SKM-1 (cell line): ENCODE measurements around the gene N4BP2L2.
"Not testable (repeated sequence)": the region's sequence is repeated elsewhere in the genome, so short reads cannot be mapped to it uniquely, and the experiment has no call there.

Experiments
- DNase-seq: peaks from one replicate; lab custom pipeline; 2025; ENCODE audit not compliant: unreplicated experiment; lab: John Stamatoyannopoulos, UW

The N4BP2L2 gene

GRCh38 chr13:32538621-32539246 is at the start of gene N4BP2L2:
Gene N4BP2L2 (minus strand): TSS chr13:32538795. CDS start chr13:32537027, 1,768 bp downstream.
- peak; percentile 92 for DNase-seq

GRCh38 chr13:32587811-32588170 is 49.2 kb upstream of the N4BP2L2 start:
- DNase-seq: peak; percentile 33

DNA sequence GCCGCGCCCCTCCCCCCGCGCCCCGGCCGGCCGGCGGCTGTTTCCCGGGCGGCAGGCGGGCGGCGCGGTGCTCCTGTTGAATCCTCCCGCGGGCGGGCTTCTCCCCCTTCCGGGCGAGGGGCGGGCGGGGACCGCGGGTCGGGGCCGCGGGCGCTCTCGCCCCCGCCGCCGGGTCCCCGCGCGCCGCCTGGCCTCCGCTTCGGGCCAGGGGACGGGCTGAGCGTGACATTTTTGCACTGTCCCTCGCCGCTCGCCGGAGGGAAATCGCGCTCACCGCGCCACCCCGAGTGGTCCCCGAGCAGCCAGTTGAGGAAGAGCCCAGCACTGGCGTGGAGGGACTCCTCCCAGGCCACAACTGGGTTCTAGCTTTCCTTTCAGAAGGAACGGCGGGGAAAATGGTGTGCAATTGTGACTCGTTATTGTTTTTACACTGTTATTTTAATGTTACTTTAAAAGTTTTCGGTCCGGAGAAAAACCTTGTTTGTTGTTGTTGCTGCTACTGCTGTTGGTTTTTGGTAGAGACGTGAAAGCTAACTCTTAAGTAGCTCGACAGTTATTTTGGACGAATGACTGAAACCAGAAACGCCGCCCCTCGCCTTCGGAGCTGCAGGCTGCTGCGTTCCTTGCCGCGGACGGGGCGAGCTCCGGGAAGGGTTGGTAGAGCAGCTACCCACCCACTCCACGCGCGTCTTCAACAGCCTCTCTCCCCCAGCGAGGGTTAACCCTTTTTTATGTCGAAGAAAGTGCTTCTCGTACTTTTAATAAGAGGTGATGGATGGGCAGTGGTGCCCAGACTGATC is 48.6 kb upstream of the N4BP2L2 start:
- no peak for DNase-seq

DNA sequence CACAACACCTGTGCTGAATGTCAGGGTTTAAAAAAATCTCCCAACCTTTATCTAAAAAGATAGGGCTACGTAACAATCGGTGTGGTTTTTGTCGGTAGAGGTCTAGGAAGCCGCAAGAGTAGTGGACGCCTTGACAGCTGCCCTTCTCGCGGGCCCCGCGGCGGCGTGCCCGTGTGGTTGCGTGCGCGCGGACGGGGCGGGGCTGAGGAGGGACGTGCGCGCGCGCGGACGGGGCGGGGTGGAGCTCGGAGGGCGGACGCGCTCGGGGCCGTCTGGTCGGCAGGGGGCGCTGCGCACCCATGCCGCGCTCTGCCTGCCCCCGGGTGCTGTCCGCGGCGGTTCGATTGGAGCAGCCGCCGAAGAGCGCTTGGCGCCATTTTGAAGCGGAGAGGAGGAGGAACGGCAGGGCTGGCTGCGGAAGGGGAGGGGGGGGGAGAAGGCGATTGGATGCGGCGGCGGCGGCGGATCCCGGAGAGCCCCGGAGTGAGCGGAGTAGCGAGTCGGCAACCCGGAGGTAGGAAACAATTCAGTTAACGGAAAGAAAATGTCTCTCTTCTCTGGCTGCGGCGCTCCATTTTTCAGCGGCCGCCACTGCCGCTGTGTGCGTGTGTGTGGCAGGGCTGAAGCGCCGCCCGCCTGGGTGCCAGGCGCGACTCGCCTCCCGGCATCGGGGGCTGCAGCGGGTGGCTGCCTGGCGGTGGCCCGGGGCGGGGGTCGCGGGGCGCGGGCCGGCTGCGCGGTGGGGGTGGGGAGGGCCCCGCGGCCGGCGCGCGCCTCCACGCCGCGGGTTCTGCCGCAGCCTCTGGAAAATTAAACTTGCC is 47.7 kb upstream of the N4BP2L2 start, which contains the start of gene PDS5B:
Gene PDS5B (plus strand): TSS at position 373 of the 821 bp plus-strand sequence. CDS start 62,321 bp downstream, outside the sequence.
- DNase-seq: peak; percentile 80

DNA sequence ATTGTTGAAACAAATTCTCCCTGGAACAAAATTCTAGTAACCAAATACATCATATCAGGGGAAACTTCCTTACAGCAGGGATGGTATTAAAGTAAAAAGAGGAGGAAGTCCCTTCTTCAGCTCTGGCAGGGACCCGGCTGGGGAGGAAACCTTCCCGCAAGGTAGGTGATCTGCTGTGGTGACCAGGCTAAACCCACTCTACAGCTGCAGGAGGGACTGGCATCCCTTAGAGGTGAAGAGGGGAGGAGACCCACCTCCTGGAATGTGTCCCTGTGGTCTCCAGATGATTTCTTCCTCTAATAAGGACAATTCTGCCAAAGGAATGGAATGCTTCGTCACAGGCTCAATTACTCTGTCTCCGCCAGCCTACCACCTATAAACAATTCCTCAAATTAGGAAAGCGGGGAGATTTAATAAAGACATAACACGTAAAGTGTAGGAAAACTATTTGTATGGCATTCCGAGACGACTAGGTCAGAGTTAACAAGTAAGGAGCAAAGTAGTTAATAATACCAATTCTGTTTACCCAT is 47.0 kb upstream of the N4BP2L2 start:
- no peak for DNase-seq

- DNase-seq: no peak
Observed at GRCh38 chr13:32582991-32583390, 44.4 kb upstream of the N4BP2L2 start.

DNA sequence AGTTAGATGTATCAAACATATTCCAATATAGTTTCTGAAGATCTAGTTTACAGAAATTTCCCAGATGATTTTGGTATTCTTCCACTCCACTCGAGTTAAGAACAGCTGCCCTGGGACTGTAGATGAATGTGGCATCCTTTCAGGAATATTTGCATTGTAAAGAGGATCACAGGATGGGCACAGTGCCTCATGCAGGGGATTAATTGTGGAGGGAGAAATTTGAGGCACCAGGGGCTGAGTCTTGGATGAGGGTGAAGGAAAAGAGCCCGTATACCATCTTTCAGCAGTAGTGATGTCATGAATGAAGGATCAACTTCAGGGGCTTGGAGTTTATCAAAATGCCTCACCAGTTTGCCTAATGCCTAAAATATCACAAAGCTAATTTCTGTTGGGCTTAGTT is 43.7 kb upstream of the N4BP2L2 start:
- DNase-seq: no peak

DNA sequence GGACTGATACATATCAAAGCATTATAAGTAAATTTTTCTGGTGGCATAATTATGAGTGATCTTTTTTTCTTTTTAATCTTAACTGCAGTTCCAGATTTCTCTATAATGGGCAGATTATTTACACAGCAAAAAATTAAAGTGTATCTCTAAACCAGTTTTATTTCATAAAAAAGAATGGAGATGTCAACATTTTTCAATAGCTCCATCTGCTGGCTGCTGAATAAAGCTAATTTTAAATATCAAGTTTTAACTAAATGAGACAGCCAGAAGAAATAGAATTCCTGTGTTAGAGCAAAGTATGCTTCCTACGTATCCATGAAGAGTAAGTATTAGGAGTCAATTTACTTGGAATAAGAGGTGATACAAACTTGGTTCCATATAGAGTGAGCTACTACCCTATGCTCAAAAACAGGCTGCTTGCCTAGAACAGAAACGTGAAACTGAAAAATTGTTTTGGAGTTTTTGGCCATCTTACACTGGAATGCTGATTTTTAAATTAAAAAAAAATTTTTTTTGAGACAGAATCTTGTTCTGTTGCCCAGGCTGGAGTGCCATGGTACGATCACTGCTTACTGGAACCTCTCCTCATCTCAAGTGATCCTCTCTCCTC is 42.7 kb upstream of the N4BP2L2 start:
- peak; percentile 39 for DNase-seq

GRCh38 chr13:32577032-32577431 is 38.4 kb upstream of the N4BP2L2 start:
- DNase-seq: no peak

DNA sequence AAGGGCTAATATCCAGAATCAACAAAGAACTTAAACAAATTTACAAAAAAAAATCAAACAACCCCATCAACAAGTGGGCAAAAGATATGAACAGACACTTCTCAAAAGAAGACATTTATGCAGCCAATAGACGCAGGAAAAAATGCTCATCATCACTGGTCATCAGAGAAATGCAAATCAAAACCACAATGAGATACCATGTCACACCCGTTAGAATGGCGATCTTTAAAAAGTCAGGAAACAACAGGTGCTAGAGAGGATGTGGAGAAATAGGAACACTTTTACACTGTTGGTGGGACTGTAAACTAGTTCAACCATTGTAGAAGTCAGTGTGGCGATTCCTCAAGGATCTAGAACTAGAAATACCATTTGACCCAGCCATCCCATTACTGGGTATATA is 37.1 kb upstream of the N4BP2L2 start:
- not testable (repeated sequence) for DNase-seq

- not testable (repeated sequence) for DNase-seq
Observed at GRCh38 chr13:32560842-32561241, 22.2 kb upstream of the N4BP2L2 start.

DNA sequence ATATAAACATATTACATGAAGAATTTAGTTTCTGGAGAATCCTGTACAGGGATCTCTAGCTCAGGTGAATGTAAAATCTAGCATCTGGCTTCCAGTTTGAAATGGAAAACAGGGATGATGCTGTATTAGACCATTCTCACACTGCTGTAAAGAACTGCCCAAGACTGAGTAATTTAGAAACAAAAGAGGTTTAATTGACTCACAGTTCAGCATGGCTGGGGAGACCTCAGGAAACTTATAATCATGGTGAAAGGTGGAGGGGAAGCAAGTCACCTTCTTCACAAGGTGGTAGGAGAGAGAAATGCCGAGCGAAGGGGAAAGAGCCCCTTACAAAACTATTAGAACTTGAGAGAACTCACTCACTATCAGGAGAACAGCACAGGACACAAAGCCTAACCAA is 17.0 kb upstream of the N4BP2L2 start:
- DNase-seq: no peak

DNA sequence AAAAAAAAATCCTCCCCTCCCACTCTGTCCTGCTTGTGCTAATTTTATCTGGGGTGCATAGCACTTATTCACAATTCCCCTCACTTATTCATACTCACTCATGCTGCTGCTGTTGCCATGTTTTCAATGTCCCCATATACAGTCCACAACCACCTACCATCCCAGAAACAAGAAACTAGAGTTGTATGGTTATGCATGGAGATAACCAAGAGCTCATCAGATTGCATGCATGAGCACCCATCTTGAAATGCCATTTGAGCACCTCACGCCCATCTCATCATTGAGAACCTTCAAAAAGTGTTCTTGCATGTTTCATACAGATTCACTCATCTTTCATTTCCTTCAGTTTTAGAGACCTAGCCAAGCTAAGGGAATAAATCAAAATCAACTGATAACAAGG is 15.1 kb upstream of the N4BP2L2 start:
- no peak for DNase-seq

DNA sequence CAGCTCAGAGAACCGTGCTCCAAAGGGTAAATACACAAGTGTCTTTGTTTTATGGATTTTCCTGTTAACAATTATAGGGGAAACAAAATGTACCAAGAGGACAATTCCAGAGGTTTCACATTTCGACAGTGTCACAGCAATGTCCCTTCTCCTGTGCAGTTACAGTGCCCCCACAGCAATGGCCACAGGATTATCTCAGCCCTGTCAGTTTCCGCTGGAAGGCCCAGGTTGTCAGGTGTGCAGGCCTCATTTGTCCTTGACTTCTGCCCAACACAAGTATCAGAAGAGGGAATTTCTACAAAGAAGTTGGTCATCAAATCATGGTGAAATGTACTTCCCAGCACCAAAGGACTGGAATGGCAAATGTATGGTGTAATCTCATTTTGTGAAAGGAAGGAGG is 11.2 kb upstream of the N4BP2L2 start:
- no peak for DNase-seq

DNA sequence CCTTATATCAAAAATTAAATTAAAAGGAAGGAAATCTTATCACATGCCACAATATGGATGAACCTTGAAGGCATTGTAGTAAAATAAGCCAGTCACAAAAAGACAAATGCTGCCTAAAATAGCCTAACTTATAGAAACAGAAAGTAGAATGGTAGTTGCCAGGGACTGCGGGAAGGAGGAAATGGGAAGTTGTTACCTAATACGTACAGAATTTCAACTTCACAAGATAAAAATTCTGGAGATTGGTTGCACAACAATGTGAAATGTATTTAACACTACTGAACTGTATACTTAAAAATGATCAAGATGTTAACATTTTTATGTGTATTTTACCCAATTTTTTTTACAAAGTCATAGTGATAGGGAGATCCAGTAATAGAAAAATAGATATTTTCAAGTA is 10.2 kb upstream of the N4BP2L2 start:
- DNase-seq: peak; percentile 26

GRCh38 chr13:32545083-32545482 is 6.5 kb upstream of the N4BP2L2 start:
- DNase-seq: no peak

DNA sequence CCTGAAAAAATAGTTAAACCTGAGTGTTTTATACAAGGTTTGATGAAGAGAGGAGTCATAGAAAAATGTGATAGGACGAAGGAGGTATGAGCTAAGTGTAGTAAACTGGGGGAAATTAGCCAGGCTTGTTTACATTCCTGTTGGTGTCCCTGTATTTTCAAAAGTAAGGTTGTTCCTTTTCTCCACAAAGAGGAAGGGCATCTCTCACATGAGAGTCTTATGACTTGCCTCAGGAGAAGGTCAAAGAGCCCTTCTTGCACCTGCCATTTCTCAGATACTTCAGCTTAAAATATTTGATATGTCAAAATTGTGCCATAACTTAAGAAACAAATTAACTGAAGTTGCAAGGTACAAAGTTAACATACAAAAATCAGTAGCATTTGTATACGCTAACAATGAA is 3.6 kb upstream of the N4BP2L2 start:
- DNase-seq: no peak

- peak; percentile 40 for DNase-seq
Observed at GRCh38 chr13:32538143-32538620, 413 bp downstream of the N4BP2L2 start.

DNA sequence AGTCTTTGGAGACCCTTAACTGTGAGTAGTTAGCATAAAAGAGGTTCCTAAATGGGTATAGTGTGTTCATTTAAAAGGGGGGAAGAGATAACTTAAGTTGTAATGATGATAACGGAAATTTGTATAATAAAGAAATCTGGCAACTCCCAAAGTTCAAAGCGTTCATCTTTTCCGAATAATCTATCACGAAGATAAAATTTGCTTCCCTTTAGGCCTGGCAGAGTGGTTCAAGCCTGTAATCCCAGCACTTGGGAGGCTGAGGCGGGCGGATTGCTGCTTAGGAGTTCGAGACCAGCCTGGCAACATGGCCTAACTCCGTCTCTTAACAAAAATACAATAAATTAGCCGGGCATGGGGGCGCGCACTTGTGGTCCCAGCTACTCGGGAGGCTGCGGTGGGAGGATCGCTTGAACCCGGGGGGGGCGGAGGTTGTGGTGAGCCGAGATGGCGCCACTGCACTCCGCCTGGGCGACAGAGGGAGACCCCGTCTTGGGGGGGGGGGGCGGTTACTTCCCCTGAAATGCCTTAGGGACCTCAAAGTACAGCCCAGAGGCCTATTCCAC is 934 bp downstream of the N4BP2L2 start:
- no peak for DNase-seq

DNA sequence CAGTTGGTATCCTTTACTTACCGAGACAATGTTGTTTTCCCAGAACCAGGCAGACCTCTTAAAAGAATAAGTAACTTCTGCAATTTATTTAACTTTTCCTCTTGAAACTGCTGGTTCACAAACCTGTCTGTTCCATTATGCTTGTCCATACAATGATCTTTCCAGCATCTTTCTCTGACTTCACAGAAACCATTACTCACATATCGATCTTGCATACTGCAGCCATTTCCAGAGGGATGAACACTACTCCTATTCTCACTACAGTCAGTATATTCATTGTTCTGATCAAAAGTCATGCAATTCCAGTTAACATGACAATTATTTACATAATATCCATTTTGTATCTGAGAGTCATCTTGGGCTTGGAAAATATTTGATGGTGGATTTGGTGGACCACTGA is 2.8 kb downstream of the N4BP2L2 start:
- no peak for DNase-seq

DNA sequence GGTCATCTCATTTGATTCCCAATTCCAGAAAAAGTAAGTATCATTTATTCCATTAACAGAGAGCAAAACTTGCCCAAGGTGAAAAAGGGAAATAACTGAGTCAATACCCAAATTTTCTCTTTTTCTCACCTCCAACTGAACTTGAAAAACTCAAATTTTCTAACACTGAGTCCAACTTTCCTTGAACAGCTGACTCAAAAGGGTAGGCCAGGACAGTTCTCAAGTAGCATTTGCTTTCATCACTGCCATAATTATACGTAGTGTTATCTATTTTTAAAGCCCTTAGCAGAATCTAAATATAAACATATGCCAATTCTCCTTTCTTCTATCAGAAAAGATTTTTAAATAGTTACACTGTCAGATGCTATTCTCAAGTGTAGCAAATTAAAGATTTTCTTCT is 3.5 kb downstream of the N4BP2L2 start:
- DNase-seq: no peak
